OCI-LY1 (cell line): ENCODE results near the gene UTP4.

Experiments used
- H2AFZ ChIP-seq: fragments of 200-600 bp; sonication (generic), shearing (Covaris generic); 2 replicates; pipeline ENCODE4 v1.6.0; 2014; ENCODE audit warnings: antibody characterized with exemption, mild to moderate bottlenecking, low read length
- H3F3A ChIP-seq: fragments of 200-600 bp; sonication (generic), shearing (Covaris generic); 2 replicates; pipeline ENCODE4 v1.6.0; 2014; ENCODE audit warnings: mild to moderate bottlenecking, antibody characterized with exemption, low read length, moderate library complexity; ENCODE audit not compliant: insufficient read depth
- H3K27ac ChIP-seq: fragments of 200-600 bp; sonication (generic); 2 replicates; pipeline ENCODE4 v1.5.1; 2014; ENCODE audit warnings: low read length, mixed run types, mild to moderate bottlenecking, low read depth; ENCODE audit not compliant: poor library complexity, severe bottlenecking
- H3K27me3 ChIP-seq: fragments of 200-600 bp; sonication (generic); 2 replicates; pipeline ENCODE4 v1.6.0; 2014; ENCODE audit warnings: antibody characterized with exemption, mild to moderate bottlenecking, low read length, moderate library complexity; ENCODE audit not compliant: insufficient read depth
- H3K36me3 ChIP-seq: fragments of 200-600 bp; sonication (generic); 2 replicates; pipeline ENCODE4 v1.6.1; 2014; ENCODE audit warnings: mild to moderate bottlenecking, antibody characterized with exemption, low read length, moderate library complexity, mixed read lengths; ENCODE audit not compliant: insufficient read depth
- H3K4me1 ChIP-seq: fragments of 200-600 bp; sonication (generic); 2 replicates; pipeline ENCODE4 v1.5.1; 2014; ENCODE audit warnings: mild to moderate bottlenecking, low read length, moderate library complexity; ENCODE audit not compliant: insufficient read depth, severe bottlenecking
- H3K4me2 ChIP-seq: fragments of 200-600 bp; sonication (generic), shearing (Covaris generic); 2 replicates; pipeline ENCODE4 v1.6.1; 2014; ENCODE audit warnings: low read length
- H3K4me3 ChIP-seq: fragments of 200-600 bp; sonication (generic); 2 replicates; pipeline ENCODE4 v1.5.1; 2014; ENCODE audit warnings: low read length, low read depth, mild to moderate bottlenecking, mixed read lengths; ENCODE audit not compliant: poor library complexity, severe bottlenecking
- H3K79me2 ChIP-seq: fragments of 200-600 bp; shearing (Covaris generic); 2 replicates; pipeline ENCODE4 v1.6.1; 2016; ENCODE audit warnings: mixed run types, low read length, mixed read lengths; ENCODE audit not compliant: insufficient read depth
- H3K9ac ChIP-seq: fragments of 200-600 bp; sonication (generic), shearing (Covaris generic); 2 replicates; pipeline ENCODE4 v1.6.1; 2014; ENCODE audit warnings: mild to moderate bottlenecking, low read length, mixed read lengths
- H3K9me2 ChIP-seq: fragments of 200-600 bp; sonication (generic), shearing (Covaris generic); 2 replicates; pipeline ENCODE4 v1.6.1; 2014; ENCODE audit warnings: low read depth, mild to moderate bottlenecking, low read length, mixed read lengths
- H3K9me3 ChIP-seq: fragments of 200-600 bp; shearing (Covaris generic); 2 replicates; pipeline ENCODE4 v1.6.1; 2014; ENCODE audit warnings: low read length, mixed read lengths
- H4K20me1 ChIP-seq: fragments of 200-600 bp; sonication (generic), shearing (Covaris generic); 2 replicates; pipeline ENCODE4 v1.6.0; 2016; ENCODE audit warnings: mild to moderate bottlenecking, low read length; ENCODE audit not compliant: insufficient read depth
- CTCF ChIP-seq: fragments of 200-600 bp; sonication (generic), shearing (Covaris generic); IDR thresholded peaks from 2 replicates; pipeline ENCODE4 v1.5.1; 2017; ENCODE audit warnings: mild to moderate bottlenecking, antibody characterized with exemption, low read length, moderate library complexity, mixed read lengths
- EZH2 ChIP-seq: fragments of 200-600 bp; sonication (generic), shearing (Covaris generic); IDR thresholded peaks from 2 replicates; pipeline ENCODE4 v1.8.0; 2017; ENCODE audit warnings: borderline replicate concordance, mixed run types, mild to moderate bottlenecking, antibody characterized with exemption, low read length, moderate library complexity, mixed read lengths

UTP4 gene

DNA sequence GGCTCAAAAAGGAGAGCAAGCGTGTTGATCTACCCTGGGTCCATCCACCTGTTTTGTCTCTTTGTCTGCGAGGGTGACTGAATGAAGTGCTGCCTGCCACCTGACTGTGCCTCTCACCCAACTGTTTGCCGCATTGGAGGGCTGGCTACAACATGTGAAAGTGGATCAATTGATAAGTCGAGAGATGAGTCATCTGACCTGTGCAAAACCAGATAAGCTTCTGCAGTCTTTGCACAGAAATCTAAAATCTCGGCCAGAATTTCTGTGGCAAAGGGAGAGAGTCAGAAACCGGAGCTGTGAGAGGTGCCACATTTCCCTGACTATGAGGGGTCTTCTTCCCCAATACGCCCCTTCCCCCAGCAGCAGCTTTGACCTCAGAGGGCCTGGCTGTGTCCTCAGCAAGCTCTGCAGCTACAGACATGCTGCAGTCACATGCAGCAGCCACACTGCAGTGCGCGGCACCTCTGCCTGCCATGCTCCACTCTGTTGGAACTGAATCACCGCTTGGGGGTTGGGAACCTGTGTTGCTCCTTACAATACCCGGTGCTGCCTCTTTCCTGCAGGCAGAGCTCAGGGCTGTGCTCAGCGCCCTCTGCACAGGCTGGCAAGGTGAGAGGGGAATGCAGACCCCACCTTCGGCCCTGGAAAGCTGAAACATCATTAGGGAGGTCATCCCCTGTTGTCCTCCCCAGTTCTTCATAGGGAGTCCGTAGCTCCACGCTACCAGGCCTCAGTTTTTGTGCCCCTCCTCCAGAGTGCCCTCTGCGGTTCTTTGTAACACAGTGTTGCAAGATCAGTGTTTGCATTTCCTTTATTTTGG lies 43.1 kb upstream of the UTP4 start:
- H3K4me3 ChIP-seq: no peak overlapping the region
- no peak for TF ChIP-seq EZH2
- TF ChIP-seq CTCF: no peak
- no peaks in the 10 kb centered on the region for H4K20me1 ChIP-seq
- no peak overlapping the region for H3K27ac ChIP-seq
- no peaks in the 10 kb centered on the region for H3K9me3 ChIP-seq
- H3K79me2 ChIP-seq: no peaks in the 10 kb centered on the region
- no peaks in the 10 kb centered on the region for H3F3A ChIP-seq
- no peak overlapping the region for H2AFZ ChIP-seq
- H3K4me2 ChIP-seq: no peak overlapping the region
- H3K9ac ChIP-seq: no peak overlapping the region
- H3K4me1 ChIP-seq: no peaks in the 10 kb centered on the region
- no peaks in the 10 kb centered on the region for H3K9me2 ChIP-seq
- no peaks in the 10 kb centered on the region for H3K36me3 ChIP-seq
- no peaks in the 10 kb centered on the region for H3K27me3 ChIP-seq

GRCh38 chr16:69093974-69094373 lies 38.5 kb upstream of the UTP4 start:
- H4K20me1 ChIP-seq: no peaks in the 10 kb centered on the region
- H3K9ac ChIP-seq: no peak overlapping the region
- no peaks in the 10 kb centered on the region for H3K9me3 ChIP-seq
- no peaks in the 10 kb centered on the region for H3F3A ChIP-seq
- no peak for TF ChIP-seq EZH2
- no peak for TF ChIP-seq CTCF
- no peak overlapping the region for H3K27ac ChIP-seq
- H3K27me3 ChIP-seq: no peaks in the 10 kb centered on the region
- no peaks in the 10 kb centered on the region for H3K79me2 ChIP-seq
- no peak overlapping the region for H3K4me2 ChIP-seq
- no peaks in the 10 kb centered on the region for H3K4me1 ChIP-seq
- H3K36me3 ChIP-seq: no peaks in the 10 kb centered on the region
- H3K4me3 ChIP-seq: no peak overlapping the region
- H2AFZ ChIP-seq: no peak overlapping the region
- H3K9me2 ChIP-seq: no peaks in the 10 kb centered on the region

DNA sequence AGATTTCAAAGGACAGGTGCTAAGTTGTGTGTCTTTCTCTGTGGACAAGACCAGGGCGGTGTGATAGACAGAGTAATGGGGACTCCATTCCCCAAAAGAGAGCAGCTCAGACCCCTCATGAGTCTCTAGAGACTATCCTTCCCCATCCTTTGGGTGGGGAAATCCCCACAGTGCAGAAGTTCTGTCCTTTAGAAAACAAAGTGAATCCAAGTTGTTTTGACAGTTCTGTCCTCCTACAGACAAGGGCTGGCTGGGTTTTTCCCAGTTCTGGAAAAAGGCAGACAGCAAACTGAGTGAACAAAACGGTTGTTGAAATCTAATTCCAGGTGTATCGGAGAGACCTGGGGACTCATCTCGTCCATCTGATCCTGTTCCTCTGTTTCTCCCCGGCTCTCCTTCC lies 37.9 kb upstream of the UTP4 start:
- TF ChIP-seq CTCF (no peak), EZH2 (no peak)
- Histone ChIP-seq H3K4me1 (no peaks in the 10 kb centered on the region), H3F3A (no peaks in the 10 kb centered on the region), H3K79me2 (no peaks in the 10 kb centered on the region), H3K27ac (no peak overlapping the region), H3K36me3 (no peaks in the 10 kb centered on the region), H4K20me1 (no peaks in the 10 kb centered on the region), H3K4me3 (no peak overlapping the region), H3K9me3 (no peaks in the 10 kb centered on the region), H2AFZ (no peak overlapping the region), H3K27me3 (no peaks in the 10 kb centered on the region), H3K4me2 (no peak overlapping the region), H3K9ac (no peak overlapping the region), H3K9me2 (no peaks in the 10 kb centered on the region)
